Trophoblast cell (in vitro differentiated cells and primary cell): ENCODE measurements around the gene EPHA4.

ENCODE experiments used
- DNase-seq, 2 donors: peaks; one replicate each; pipeline ENCODE4 v3.0.0-alpha.2; 2016
- H2AFZ ChIP-seq: 2 replicates; pipeline ENCODE4 v1.6.1; 2013; ENCODE audit warnings: low read length, moderate library complexity, mild to moderate bottlenecking; ENCODE audit not compliant: insufficient read depth, poor library complexity
- H2AK5ac ChIP-seq: 2 replicates; pipeline ENCODE4 v1.6.1; 2013; ENCODE audit warnings: mild to moderate bottlenecking, low read length
- H2BK120ac ChIP-seq: 2 replicates; pipeline ENCODE4 v1.6.1; 2013; ENCODE audit warnings: low read length, mild to moderate bottlenecking, moderate library complexity; ENCODE audit not compliant: insufficient read depth, poor library complexity
- H2BK12ac ChIP-seq: 2 replicates; pipeline ENCODE4 v1.6.1; 2013; ENCODE audit warnings: mild to moderate bottlenecking, low read length, moderate library complexity
- H2BK5ac ChIP-seq: 2 replicates; pipeline ENCODE4 v1.6.1; 2013; ENCODE audit warnings: low read length, low read depth, moderate library complexity, mild to moderate bottlenecking; ENCODE audit not compliant: poor library complexity
- H3K14ac ChIP-seq: 2 replicates; pipeline ENCODE4 v1.6.1; 2013; ENCODE audit warnings: mild to moderate bottlenecking, low read length
- H3K18ac ChIP-seq: 2 replicates; pipeline ENCODE4 v1.6.1; 2013; ENCODE audit warnings: mild to moderate bottlenecking, low read length
- H3K23ac ChIP-seq: 2 replicates; pipeline ENCODE4 v1.6.1; 2013; ENCODE audit warnings: low read length
- H3K27ac ChIP-seq: 2 replicates; pipeline ENCODE4 v1.5.1; 2013; ENCODE audit warnings: low read depth, mild to moderate bottlenecking, inconsistent platforms, low read length, moderate library complexity
- H3K27me3 ChIP-seq: 2 replicates; pipeline ENCODE4 v1.6.1; 2013; ENCODE audit warnings: inconsistent platforms, mild to moderate bottlenecking, low read length, moderate library complexity; ENCODE audit not compliant: insufficient read depth
- H3K36me3 ChIP-seq, 2 experiments: 1 replicate in 1 of 2; 2 replicates in 1 of 2; pipeline ENCODE4 v1.6.1; 2013; ENCODE audit warnings: low read length in 2 of 2, mild to moderate bottlenecking in 2 of 2, moderate library complexity in 1 of 2; ENCODE audit not compliant: insufficient read depth in 2 of 2, control insufficient read depth in 1 of 2
- H3K4ac ChIP-seq: 2 replicates; pipeline ENCODE4 v1.6.1; 2013; ENCODE audit warnings: low read depth, mild to moderate bottlenecking, low read length, moderate library complexity
- H3K4me1 ChIP-seq, 2 experiments: 1 replicate in 1 of 2; 2 replicates in 1 of 2; pipeline ENCODE4 v1.6.1; 2013; ENCODE audit warnings: low read length in 2 of 2, mild to moderate bottlenecking in 2 of 2, moderate library complexity in 1 of 2; ENCODE audit not compliant: insufficient read depth in 2 of 2, control insufficient read depth in 1 of 2
- H3K4me2 ChIP-seq: 2 replicates; pipeline ENCODE4 v1.6.1; 2013; ENCODE audit warnings: inconsistent platforms, mild to moderate bottlenecking, low read length, moderate library complexity
- H3K4me3 ChIP-seq: 2 replicates; pipeline ENCODE4 v1.5.1; 2013; ENCODE audit warnings: mild to moderate bottlenecking, low read depth, low read length, inconsistent platforms
- H3K79me1 ChIP-seq: one replicate; pipeline ENCODE4 v1.6.1; 2013; ENCODE audit warnings: low read length
- H3K79me2 ChIP-seq: 2 replicates; pipeline ENCODE4 v1.6.1; 2013; ENCODE audit warnings: low read length, mild to moderate bottlenecking; ENCODE audit not compliant: control insufficient read depth, insufficient read depth, poor library complexity
- H3K9ac ChIP-seq: 2 replicates; pipeline ENCODE4 v1.6.1; 2013; ENCODE audit warnings: mild to moderate bottlenecking, low read length
- H3K9me3 ChIP-seq: 2 replicates; pipeline ENCODE4 v1.6.1; 2013; ENCODE audit warnings: low read depth, mild to moderate bottlenecking, control low read depth, inconsistent platforms, low read length; ENCODE audit not compliant: insufficient read depth
- H4K12ac ChIP-seq: 2 replicates; pipeline ENCODE4 v1.6.1; 2013; ENCODE audit warnings: low read depth, mild to moderate bottlenecking, low read length, moderate library complexity
- H4K8ac ChIP-seq: 2 replicates; pipeline ENCODE4 v1.6.1; 2013; ENCODE audit warnings: low read depth, mild to moderate bottlenecking, low read length, moderate library complexity
- H4K91ac ChIP-seq: one replicate; pipeline ENCODE4 v1.6.1; 2013; ENCODE audit warnings: low read depth, mild to moderate bottlenecking, low read length, moderate library complexity
- WGBS: extraction: QIAGEN DNeasy Blood & Tissue Kit; methylation state at CpG from one replicate; pipeline ENCODE4 v1.1.7; 2013; ENCODE audit warnings: missing lambda C conversion rate; ENCODE audit not compliant: insufficient read length, insufficient coverage; ENCODE audit errors: extremely low coverage; 5-methylcytosine and 5-hydroxymethylcytosine counted together

Gene EPHA4

DNA sequence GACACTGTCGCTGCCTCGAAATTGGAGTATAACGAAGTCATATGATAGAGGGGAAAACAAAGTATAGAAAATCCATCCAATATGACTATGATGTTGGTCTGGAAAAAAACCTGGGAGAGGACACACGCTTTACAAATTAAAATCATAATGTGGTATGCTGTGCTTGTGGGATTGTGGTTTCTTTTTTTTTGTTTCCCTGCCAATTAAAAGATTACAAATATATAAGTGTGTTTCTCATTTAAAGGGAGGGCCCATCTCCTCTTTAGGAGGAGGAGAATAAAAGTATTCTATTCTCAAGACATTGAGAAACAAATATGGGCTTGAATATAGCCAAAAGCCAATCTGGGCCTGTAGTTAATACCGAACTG, 86.6 kb downstream of the EPHA4 start:
- WGBS: no CpG with 5 or more reads among the region's 5 CpGs
- no peak overlapping the region for H4K12ac ChIP-seq
- H2BK5ac ChIP-seq: no peak overlapping the region
- no peak for DNase-seq
- no peak overlapping the region for H4K91ac ChIP-seq
- no peak overlapping the region for H3K4ac ChIP-seq
- H3K18ac ChIP-seq: no peak overlapping the region
- no peak overlapping the region for H2BK12ac ChIP-seq
- H2AFZ ChIP-seq: no peak overlapping the region
- no peak overlapping the region for H3K4me3 ChIP-seq
- H3K79me1 ChIP-seq: no peaks in the 10 kb centered on the region
- H3K79me2 ChIP-seq: no peaks in the 10 kb centered on the region
- peaks cover 2 to 3% of the 10 kb centered on the region in 2 experiments for H3K36me3 ChIP-seq
- no peaks in the 10 kb centered on the region for H3K27me3 ChIP-seq
- H3K4me1 ChIP-seq: no peaks in the 10 kb centered on the region
- H3K27ac ChIP-seq: no peak overlapping the region
- no peak overlapping the region for H3K4me2 ChIP-seq
- no peak overlapping the region for H3K9ac ChIP-seq
- H3K23ac ChIP-seq: no peak overlapping the region
- H3K9me3 ChIP-seq: no peaks in the 10 kb centered on the region
- no peak overlapping the region for H4K8ac ChIP-seq
- H2BK120ac ChIP-seq: no peak overlapping the region
- no peak overlapping the region for H2AK5ac ChIP-seq
- H3K14ac ChIP-seq: no peak overlapping the region

DNA sequence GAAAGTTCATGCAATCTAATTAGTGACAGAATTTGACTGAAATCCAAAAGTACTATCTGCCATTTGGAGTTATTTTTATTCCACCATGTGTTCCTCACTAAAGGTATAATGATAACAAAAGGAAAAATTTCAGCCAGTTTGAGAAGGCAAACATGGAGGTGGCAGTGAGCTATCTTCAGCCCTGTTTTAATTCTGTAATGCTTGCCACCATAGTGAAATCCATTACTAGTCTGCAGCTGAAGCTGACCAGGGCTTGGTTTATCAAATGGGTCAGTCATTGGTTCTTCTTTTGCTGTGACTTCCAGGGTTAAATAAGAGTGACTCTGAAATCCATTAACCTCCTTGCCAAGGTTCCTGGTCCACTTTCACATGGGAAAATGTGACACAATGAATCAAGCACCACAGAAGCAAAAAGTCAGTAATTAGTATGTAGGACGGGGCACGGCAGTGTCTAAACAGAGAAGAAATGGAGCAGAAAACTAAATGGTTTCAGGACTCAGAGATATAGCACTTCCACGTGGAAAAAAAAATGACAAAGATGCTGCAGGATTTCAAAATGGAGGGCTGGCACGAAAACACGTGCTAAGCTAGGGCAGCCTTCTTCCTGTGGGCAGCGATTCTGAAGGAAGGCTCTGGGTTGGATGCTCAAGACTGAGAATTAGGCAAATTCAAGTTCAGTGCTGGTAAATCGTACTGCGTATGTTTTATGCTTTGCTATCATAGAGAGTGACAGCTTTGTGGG, 87.2 kb downstream of the EPHA4 start:
- Histone ChIP-seq H2BK5ac (no peak overlapping the region), H3K9ac (no peak overlapping the region), H2BK120ac (no peak overlapping the region), H3K27ac (no peak overlapping the region), H3K36me3 (peaks cover 2 to 3% of the 10 kb centered on the region in 2 experiments), H3K18ac (no peak overlapping the region), H3K23ac (no peak overlapping the region), H2AK5ac (no peak overlapping the region), H3K4me3 (no peak overlapping the region), H3K79me2 (no peaks in the 10 kb centered on the region), H3K27me3 (no peaks in the 10 kb centered on the region), H3K79me1 (no peaks in the 10 kb centered on the region), H4K8ac (no peak overlapping the region), H2AFZ (no peak overlapping the region), H4K12ac (no peak overlapping the region), H3K14ac (no peak overlapping the region), H4K91ac (no peak overlapping the region), H3K9me3 (no peaks in the 10 kb centered on the region), H3K4me2 (no peak overlapping the region), H3K4ac (no peak overlapping the region), H2BK12ac (no peak overlapping the region), H3K4me1 (no peaks in the 10 kb centered on the region)
- no peak for DNase-seq
- no CpG with 5 or more reads among the region's 8 CpGs for WGBS

GRCh38 chr2:221482666-221483455, 89.2 kb downstream of the EPHA4 start:
- Histone ChIP-seq H3K79me2 (no peaks in the 10 kb centered on the region), H3K14ac (no peak overlapping the region), H3K79me1 (no peaks in the 10 kb centered on the region), H3K9me3 (no peaks in the 10 kb centered on the region), H3K23ac (no peak overlapping the region), H4K91ac (no peak overlapping the region), H2AFZ (no peak overlapping the region), H3K4me2 (no peak overlapping the region), H3K4me3 (no peak overlapping the region), H4K8ac (no peak overlapping the region), H3K27me3 (no peaks in the 10 kb centered on the region), H3K9ac (no peak overlapping the region), H3K36me3 (peaks cover 2 to 3% of the 10 kb centered on the region in 2 experiments), H3K4me1 (no peaks in the 10 kb centered on the region), H3K18ac (no peak overlapping the region), H3K4ac (no peak overlapping the region), H2BK5ac (no peak overlapping the region), H2BK120ac (no peak overlapping the region), H2AK5ac (no peak overlapping the region), H2BK12ac (no peak overlapping the region), H4K12ac (no peak overlapping the region), H3K27ac (no peak overlapping the region)
- no CpG with 5 or more reads among the region's 12 CpGs for WGBS
- no peak for DNase-seq

GRCh38 chr2:221480821-221481220, 91.3 kb downstream of the EPHA4 start:
- Histone ChIP-seq H3K4me1 (no peaks in the 10 kb centered on the region), H3K23ac (no peak overlapping the region), H3K4ac (no peak overlapping the region), H4K91ac (no peak overlapping the region), H3K4me2 (no peak overlapping the region), H3K27ac (no peak overlapping the region), H3K79me2 (no peaks in the 10 kb centered on the region), H3K27me3 (no peaks in the 10 kb centered on the region), H4K12ac (no peak overlapping the region), H2AFZ (no peak overlapping the region), H3K14ac (no peak overlapping the region), H2BK5ac (no peak overlapping the region), H3K79me1 (no peaks in the 10 kb centered on the region), H3K9me3 (no peaks in the 10 kb centered on the region), H2BK120ac (no peak overlapping the region), H2BK12ac (no peak overlapping the region), H3K36me3 (peaks cover 2 to 3% of the 10 kb centered on the region in 2 experiments), H2AK5ac (no peak overlapping the region), H3K4me3 (no peak overlapping the region), H3K9ac (no peak overlapping the region), H3K18ac (no peak overlapping the region), H4K8ac (no peak overlapping the region)
- no CpG with 5 or more reads among the region's 3 CpGs for WGBS
- no peak for DNase-seq
